HUES6 (cell line): Measurements from ENCODE around the gene NDRG3.

Experiments used
- H3K27ac ChIP-seq: 2 replicates; pipeline ENCODE4 v1.7.0; 2013; ENCODE audit warnings: low read depth, mild to moderate bottlenecking, low read length, inconsistent platforms
- H3K27me3 ChIP-seq: 2 replicates; pipeline ENCODE4 v1.6.1; 2013; ENCODE audit warnings: low read length; ENCODE audit not compliant: control insufficient read depth, insufficient read depth
- H3K36me3 ChIP-seq: 2 replicates; pipeline ENCODE4 v1.6.1; 2013; ENCODE audit warnings: low read length; ENCODE audit not compliant: control insufficient read depth, insufficient read depth
- H3K4me1 ChIP-seq: 2 replicates; pipeline ENCODE4 v1.6.1; 2013; ENCODE audit warnings: low read length; ENCODE audit not compliant: control insufficient read depth, insufficient read depth
- H3K4me3 ChIP-seq: 2 replicates; pipeline ENCODE4 v1.5.1; 2013; ENCODE audit warnings: low read depth, low read length
- H3K9ac ChIP-seq: one replicate; pipeline ENCODE4 v1.6.1; 2013; ENCODE audit warnings: mild to moderate bottlenecking, low read length
- H3K9me3 ChIP-seq: 2 replicates; pipeline ENCODE4 v1.6.1; 2013; ENCODE audit warnings: low read depth, low read length; ENCODE audit not compliant: control insufficient read depth, insufficient read depth

NDRG3 gene

DNA sequence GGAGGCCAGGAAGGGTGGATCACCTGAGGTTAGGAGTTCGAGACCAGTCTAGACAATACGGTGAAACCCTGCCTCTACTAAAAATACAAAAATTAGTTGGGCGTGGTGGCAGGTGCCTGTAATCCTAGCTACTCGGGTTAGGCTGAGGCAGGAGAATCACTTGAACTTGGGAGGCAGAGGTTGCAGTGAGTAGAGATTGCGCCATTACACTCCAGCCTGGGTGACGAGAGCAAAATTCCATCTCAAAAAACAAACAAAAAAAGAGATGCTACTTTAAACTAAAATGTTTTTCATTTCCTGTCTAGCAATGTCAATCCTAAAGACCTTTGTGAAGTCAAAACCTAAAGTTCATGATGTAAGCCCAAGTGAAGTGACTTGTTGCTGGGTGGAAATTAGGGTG is 14.8 kb upstream of the NDRG3 start:
- no peaks in the 10 kb centered on the region for H3K9me3 ChIP-seq
- no peak overlapping the region for H3K9ac ChIP-seq
- H3K27ac ChIP-seq: 0 out of 2 replicates have a peak overlapping the region, but pooled peaks have one; percentile 41
- no peak overlapping the region for H3K4me3 ChIP-seq
- peaks cover 60% of the 10 kb centered on the region for H3K36me3 ChIP-seq
- H3K4me1 ChIP-seq: no peaks in the 10 kb centered on the region
- H3K27me3 ChIP-seq: no peaks in the 10 kb centered on the region

DNA sequence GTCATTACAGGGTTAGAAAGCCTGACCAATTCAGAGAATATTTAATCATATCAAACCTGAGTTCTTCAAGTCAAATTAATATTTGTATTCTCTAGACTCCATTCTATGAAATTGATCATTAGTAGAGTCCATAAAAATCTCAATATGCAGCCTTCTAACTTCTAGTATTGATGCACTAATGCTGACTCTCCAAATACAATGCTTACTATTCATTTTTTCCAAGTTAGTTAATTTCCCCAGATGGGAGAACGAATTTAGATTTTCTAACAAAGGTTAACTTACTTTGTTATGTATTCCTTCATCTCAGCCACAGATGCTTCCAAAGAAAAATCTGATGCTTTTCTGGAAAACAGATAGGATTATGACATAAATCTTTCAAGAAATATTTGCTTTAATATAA is 12.4 kb upstream of the NDRG3 start:
- H3K9ac ChIP-seq: no peak overlapping the region

DNA sequence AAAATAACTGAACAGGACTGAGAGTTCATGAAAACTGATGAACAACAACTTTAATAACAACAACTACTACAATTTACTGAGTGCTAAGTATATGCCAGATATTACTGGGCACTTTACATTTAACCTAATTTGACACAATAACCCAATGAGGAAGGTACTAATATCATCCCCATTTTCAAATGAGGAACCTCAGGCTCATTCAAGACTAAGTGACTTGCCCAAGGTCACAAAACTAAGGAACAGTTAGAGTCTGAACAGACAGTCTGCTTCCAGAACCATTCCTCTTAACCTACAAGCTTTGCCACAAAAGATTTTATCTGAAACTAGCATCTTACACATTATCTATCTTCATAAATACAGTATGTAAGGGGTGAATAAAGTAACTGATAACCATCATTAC is 10.6 kb upstream of the NDRG3 start:
- H3K4me1 ChIP-seq: no peaks in the 10 kb centered on the region
- H3K4me3 ChIP-seq: no peak overlapping the region
- no peak overlapping the region for H3K9ac ChIP-seq
- no peaks in the 10 kb centered on the region for H3K9me3 ChIP-seq
- no peak overlapping the region for H3K27ac ChIP-seq
- H3K36me3 ChIP-seq: peaks cover 76% of the 10 kb centered on the region
- H3K27me3 ChIP-seq: no peaks in the 10 kb centered on the region

More for the DNA sequence above, 12.4 kb upstream of the NDRG3 start:
- H3K27ac ChIP-seq: no peak overlapping the region
- no peaks in the 10 kb centered on the region for H3K4me1 ChIP-seq
- H3K4me3 ChIP-seq: no peak overlapping the region
- peaks cover 71% of the 10 kb centered on the region for H3K36me3 ChIP-seq
- H3K27me3 ChIP-seq: no peaks in the 10 kb centered on the region
- H3K9me3 ChIP-seq: no peaks in the 10 kb centered on the region

DNA sequence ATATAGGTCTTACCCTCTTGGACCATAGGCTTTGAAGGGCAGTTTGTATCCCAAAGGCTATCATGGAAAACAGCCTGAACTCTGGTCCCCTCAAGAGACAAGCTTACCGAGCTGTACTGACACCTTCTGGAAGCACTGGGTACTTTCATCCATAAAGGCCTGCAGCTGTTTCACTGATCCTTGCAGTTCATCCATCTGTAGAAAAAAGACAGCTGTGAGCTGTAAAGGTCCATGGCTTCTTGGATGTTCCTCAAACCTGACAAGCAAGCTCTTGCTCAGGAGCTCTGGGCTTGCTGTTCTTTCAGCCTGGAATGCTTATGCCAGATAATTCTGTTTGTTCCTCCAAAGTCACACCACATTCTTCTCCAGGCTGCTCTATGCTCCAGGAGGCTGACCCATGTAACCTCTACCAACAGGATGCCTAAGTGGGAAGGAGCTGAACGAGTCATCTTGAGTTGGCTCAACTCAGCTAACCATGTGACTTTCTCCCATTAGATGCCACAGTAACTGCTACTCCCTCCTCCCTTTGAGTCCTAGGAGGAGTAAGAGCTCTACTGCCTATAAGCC is 8.8 kb upstream of the NDRG3 start:
- no peak overlapping the region for H3K4me3 ChIP-seq
- no peaks in the 10 kb centered on the region for H3K27me3 ChIP-seq

DNA sequence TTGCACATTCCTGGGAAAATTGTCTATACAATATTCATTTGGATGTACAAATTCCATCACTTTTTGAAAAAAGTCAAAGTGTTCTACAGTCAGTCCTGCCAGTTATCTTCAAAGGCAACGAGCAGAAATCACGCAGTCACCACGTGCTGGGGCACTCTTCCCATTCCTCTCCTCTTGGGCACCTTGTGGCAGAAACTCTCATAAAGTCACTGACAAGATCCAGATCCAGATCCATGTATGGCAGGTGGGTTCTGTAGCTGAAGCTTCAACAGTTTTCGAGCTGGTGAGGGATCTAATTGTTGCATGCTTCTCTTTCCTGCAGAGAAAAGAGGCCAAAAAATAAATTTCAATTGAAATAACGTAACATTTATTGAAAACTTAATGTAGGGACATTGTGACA is 6.7 kb upstream of the NDRG3 start:
- Histone ChIP-seq H3K9ac (no peak overlapping the region), H3K27me3 (no peaks in the 10 kb centered on the region), H3K4me1 (no peaks in the 10 kb centered on the region), H3K27ac (no peak overlapping the region), H3K36me3 (peaks cover 66% of the 10 kb centered on the region), H3K4me3 (no peak overlapping the region), H3K9me3 (no peaks in the 10 kb centered on the region)

More for the DNA sequence above, 8.8 kb upstream of the NDRG3 start:
- no peak overlapping the region for H3K9ac ChIP-seq
- no peaks in the 10 kb centered on the region for H3K9me3 ChIP-seq
- no peaks in the 10 kb centered on the region for H3K4me1 ChIP-seq
- no peak overlapping the region for H3K27ac ChIP-seq
- peaks cover 76% of the 10 kb centered on the region for H3K36me3 ChIP-seq

DNA sequence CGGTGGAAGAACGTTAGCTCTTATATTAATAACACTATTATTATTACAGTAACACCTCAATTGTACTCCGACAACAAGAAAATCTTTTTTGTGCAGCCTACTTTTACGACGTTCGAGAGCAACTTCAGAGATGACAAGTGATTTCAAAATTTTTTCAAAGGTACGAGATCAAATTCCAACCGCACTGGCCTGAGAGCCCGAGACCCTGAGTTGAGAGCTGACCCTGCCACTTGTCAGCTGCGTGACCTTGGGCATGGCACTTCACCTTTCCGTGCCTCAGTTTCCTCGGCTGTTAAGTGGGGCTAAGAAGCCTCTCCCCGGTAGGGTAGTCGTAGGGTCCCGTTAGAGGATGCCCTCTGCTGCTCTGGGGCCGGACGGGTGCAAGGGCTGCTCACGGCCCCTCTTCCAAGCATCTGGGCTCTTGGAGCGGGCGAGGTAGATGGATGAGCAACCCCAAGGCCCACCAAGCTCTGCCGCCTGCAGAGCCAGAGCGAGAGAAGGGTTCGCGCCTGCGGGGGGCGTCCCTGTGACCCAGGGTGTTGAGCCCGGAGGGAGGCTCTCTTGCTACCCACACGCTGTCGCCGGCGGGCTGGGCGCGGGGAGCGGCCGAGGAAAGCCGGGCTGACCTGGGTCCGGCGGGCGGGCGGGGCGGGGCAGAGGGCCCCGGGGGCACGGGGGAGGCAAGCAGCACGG is 510 bp downstream of the NDRG3 start:
- Histone ChIP-seq H3K4me1 (peaks cover 12% of the 10 kb centered on the region), H3K9me3 (no peaks in the 10 kb centered on the region), H3K9ac (peak overlapping the region; percentile 1), H3K27me3 (no peaks in the 10 kb centered on the region), H3K27ac (no peak overlapping the region), H3K4me3 (peak overlapping the region; percentile 67), H3K36me3 (peaks cover 4% of the 10 kb centered on the region; the same call in 1 of the 2 replicates)

DNA sequence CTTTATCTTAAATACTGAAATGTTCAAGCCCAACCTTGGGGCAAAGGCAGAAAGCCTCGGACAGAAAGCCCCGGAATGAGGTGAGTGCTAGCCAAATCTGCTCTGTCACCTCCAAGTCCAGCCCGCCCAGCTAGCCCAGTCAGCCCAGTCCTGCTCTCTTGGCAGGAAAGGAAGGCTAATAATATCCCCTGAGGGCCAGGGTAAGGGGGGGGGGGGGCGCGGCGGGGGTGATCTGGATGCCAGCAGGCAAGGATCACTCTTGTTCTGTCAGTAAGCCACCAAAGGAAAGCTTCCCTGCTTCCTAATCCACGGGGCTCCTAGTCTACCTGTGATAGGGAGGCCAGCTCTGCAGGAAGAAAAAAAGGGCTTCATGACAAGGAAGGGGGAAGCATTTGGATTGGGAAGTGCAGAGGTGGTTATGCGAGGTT is 1.1 kb downstream of the NDRG3 start:
- H3K27ac ChIP-seq: no peak overlapping the region; the same call in 1 of the 2 replicates
- no peak overlapping the region for H3K9ac ChIP-seq
- H3K9me3 ChIP-seq: no peaks in the 10 kb centered on the region
- peak overlapping the region; percentile 67 for H3K4me3 ChIP-seq
- peaks cover 12% of the 10 kb centered on the region for H3K4me1 ChIP-seq
- no peaks in the 10 kb centered on the region for H3K27me3 ChIP-seq
- H3K36me3 ChIP-seq: no peaks in the 10 kb centered on the region

DNA sequence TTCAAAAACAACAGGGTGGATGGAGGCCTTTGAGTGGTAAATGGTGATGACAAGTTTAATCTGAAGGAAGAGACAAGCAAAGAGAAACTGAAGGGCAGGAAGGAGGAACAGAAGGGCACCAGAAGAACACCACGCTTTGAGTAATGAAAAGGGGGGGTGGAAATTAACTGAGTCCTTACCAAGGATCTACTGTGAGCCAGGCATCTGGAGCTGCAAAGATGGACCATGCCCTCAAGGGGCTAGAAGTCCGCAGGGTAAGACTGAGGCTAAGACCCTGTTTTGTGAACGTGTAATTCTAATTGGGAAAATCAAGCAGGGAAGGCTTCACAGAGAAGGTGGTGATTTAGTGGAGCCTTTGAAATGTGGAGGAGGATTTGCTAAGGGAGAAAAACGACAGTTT is 1.6 kb downstream of the NDRG3 start:
- Histone ChIP-seq H3K9ac (peak overlapping the region; percentile 7), H3K36me3 (no peaks in the 10 kb centered on the region), H3K9me3 (no peaks in the 10 kb centered on the region), H3K4me3 (peak overlapping the region; percentile 67), H3K27ac (no peak overlapping the region; the same call in 1 of the 2 replicates), H3K4me1 (peaks cover 12% of the 10 kb centered on the region), H3K27me3 (no peaks in the 10 kb centered on the region)

DNA sequence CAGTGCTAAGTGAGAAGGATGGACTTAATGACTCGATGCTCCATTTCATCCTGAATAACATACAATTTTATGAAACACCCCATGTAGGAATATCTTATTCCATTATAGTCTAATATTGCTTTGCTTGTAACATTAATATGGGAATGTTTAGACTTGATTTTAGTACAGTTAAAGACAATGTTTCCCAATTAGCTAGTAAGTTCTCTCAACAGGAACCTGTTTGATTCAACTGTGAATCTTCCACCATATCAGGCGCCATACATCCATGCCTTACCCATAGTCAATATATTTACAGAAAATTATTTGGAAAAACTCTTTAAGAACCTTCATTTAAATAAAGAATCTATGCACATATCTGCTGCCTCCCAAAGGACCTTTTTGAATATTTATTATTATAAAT is 3.3 kb downstream of the NDRG3 start:
- no peaks in the 10 kb centered on the region for H3K27me3 ChIP-seq
- H3K36me3 ChIP-seq: no peaks in the 10 kb centered on the region
- H3K9ac ChIP-seq: no peak overlapping the region
- no peak overlapping the region for H3K27ac ChIP-seq
- H3K9me3 ChIP-seq: no peaks in the 10 kb centered on the region
- H3K4me3 ChIP-seq: no peak overlapping the region
- peaks cover 13% of the 10 kb centered on the region for H3K4me1 ChIP-seq

DNA sequence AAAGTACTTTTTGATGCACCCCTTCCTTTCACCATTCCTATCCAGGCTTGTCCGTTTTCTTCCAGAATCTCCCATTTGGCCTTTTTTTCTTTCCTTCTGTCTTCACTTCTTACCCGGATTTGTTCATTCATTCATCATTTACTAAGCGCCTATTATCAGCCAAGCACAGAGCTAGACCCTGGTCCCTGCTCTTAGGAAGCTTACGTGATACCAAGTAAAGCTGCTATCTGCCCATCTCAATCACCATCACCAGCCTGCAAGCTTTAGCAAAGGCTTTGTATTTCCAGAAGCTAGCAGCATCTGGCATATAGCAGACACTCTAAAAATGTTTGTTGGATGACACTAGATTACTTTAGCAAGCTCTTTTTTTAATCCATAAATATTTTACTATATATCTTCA is 4.8 kb downstream of the NDRG3 start:
- no peak overlapping the region for H3K4me3 ChIP-seq
- no peaks in the 10 kb centered on the region for H3K36me3 ChIP-seq
- peaks cover 24% of the 10 kb centered on the region; the same call in 1 of the 2 replicates for H3K4me1 ChIP-seq
- H3K27me3 ChIP-seq: no peaks in the 10 kb centered on the region
- no peak overlapping the region for H3K27ac ChIP-seq
- no peak overlapping the region for H3K9ac ChIP-seq
- H3K9me3 ChIP-seq: no peaks in the 10 kb centered on the region

DNA sequence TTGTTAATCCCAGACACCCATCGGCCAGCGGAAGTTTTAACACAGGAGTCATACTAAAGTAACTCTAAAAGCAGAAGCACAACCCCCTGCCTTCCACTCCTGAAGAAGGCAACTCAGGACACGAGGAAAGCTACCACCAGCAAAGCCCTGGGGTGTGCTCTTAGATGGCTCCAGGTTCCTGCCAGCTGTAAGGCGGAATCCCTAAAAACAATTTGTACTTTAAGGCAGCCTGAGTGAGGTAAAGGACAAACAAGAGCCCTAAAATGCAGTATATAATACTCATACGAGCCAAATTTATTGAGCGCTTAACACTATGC is 8.7 kb downstream of the NDRG3 start:
- Histone ChIP-seq H3K27ac (peak overlapping the region; percentile 3; the same call in 1 of the 2 replicates), H3K9me3 (no peaks in the 10 kb centered on the region), H3K4me3 (no peak overlapping the region), H3K9ac (no peak overlapping the region), H3K27me3 (no peaks in the 10 kb centered on the region), H3K36me3 (no peaks in the 10 kb centered on the region), H3K4me1 (peaks cover 20% of the 10 kb centered on the region; the same call in 1 of the 2 replicates)
